Hematopoietic multipotent progenitor cell treated with erythropoietin and hydrocortisone succinate and interleukin-3 and kit ligand, for 8 days (in vitro differentiated cells): ENCODE measurements around the gene SUGP2.
"Not testable (repeated sequence)": the region's sequence is repeated elsewhere in the genome, so short reads cannot be mapped to it uniquely, and the experiment has no call there.

Source experiments
- DNase-seq: peaks from one replicate; pipeline ENCODE4 v3.0.0-alpha.2; 2015

The SUGP2 gene

GRCh38 chr19:19028526-19028925 is 4.8 kb downstream of the SUGP2 start:
- DNase-seq = no peak

GRCh38 chr19:19027228-19027627 is 6.1 kb downstream of the SUGP2 start:
- DNase-seq = no peak

GRCh38 chr19:19026299-19026971 is 6.9 kb downstream of the SUGP2 start:
- DNase-seq = peak; percentile 10

- no peak for DNase-seq
Measured at GRCh38 chr19:19025861-19026260, 7.5 kb downstream of the SUGP2 start.

GRCh38 chr19:19023376-19023775 is 9.9 kb downstream of the SUGP2 start:
- DNase-seq = not testable (repeated sequence)

- no peak for DNase-seq
Measured at GRCh38 chr19:19022380-19022961, 10.8 kb downstream of the SUGP2 start.

- no peak for DNase-seq
Measured at GRCh38 chr19:19021115-19021514, 12.2 kb downstream of the SUGP2 start.

- no peak for DNase-seq
Measured at GRCh38 chr19:19010551-19010950, 22.8 kb downstream of the SUGP2 start.

- DNase-seq = no peak
Measured at GRCh38 chr19:19009951-19010350, 23.4 kb downstream of the SUGP2 start.

GRCh38 chr19:19006213-19006612 is 27.1 kb downstream of the SUGP2 start:
- no peak for DNase-seq

GRCh38 chr19:19004144-19004543 is 29.2 kb downstream of the SUGP2 start:
- no peak for DNase-seq

GRCh38 chr19:18999896-19000620 is 33.3 kb downstream of the SUGP2 start:
- no peak for DNase-seq

GRCh38 chr19:18999016-18999758 is 34.1 kb downstream of the SUGP2 start:
- DNase-seq = peak; percentile 13

- DNase-seq = no peak
Measured at GRCh38 chr19:18998276-18998675, 35.0 kb downstream of the SUGP2 start.

GRCh38 chr19:18996796-18997394 is 36.4 kb downstream of the SUGP2 start:
- no peak for DNase-seq

GRCh38 chr19:18996351-18996750 is 37.0 kb downstream of the SUGP2 start:
- no peak for DNase-seq

GRCh38 chr19:18995804-18996241 is 37.5 kb downstream of the SUGP2 start:
- peak; percentile 45 for DNase-seq

- DNase-seq = no peak
Measured at GRCh38 chr19:18993115-18993514, 40.2 kb downstream of the SUGP2 start.

GRCh38 chr19:18992696-18993095 is 40.6 kb downstream of the SUGP2 start:
- no peak for DNase-seq

- no peak for DNase-seq
Measured at GRCh38 chr19:18991468-18991867, 41.8 kb downstream of the SUGP2 start.

GRCh38 chr19:18991006-18991405 is 42.3 kb downstream of the SUGP2 start:
- no peak for DNase-seq

GRCh38 chr19:18990128-18990708 is 43.1 kb downstream of the SUGP2 start:
- no peak for DNase-seq

- DNase-seq = no peak
Measured at GRCh38 chr19:18989316-18989715, 44.0 kb downstream of the SUGP2 start.
